ENCODE data around the gene BRF1.
"Not testable (repeated sequence)": the region's sequence is repeated elsewhere in the genome, so short reads cannot be mapped to it uniquely, and the experiment has no call there.

The BRF1 gene

GRCh38 chr14:105328070-105328677, 27.4 kb upstream of the BRF1 start:
- Mint-ChIP-seq H3K9me3 (no peaks in the 10 kb centered on the region), H3K36me3 (ENCODE audit: low read depth) (peaks cover 39% of the 10 kb centered on the region), H3K27ac (peak overlapping the region; percentile 7), H3K27me3 (no peaks in the 10 kb centered on the region), H3K4me3 (no peak overlapping the region), H3K4me1 (ENCODE audit: low read depth) (peaks cover 90% of the 10 kb centered on the region)
- intact Hi-C loops (cut with micrococcal nuclease) = no loop called here

DNA sequence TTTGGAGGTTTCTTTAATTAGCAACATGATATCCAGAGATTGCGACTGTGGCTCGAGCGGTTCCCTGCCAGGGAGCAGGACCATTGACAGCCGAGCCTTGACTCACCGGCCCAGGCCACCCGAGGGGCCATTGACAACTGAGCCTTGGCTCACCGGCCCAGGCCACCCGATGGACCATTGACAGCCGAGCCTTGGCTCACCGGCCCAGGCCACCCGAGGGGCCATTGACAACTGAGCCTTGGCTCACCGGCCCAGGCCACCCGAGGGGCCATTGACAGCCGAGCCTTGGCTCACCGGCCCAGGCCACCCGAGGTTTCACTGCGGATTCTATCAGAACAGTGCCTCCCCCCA, 26.9 kb upstream of the BRF1 start:
- H3K9me3 Mint-ChIP-seq; H3K27me3 Mint-ChIP-seq; intact Hi-C loops (cut with micrococcal nuclease); H3K27ac Mint-ChIP-seq; H3K4me3 Mint-ChIP-seq: not testable (repeated sequence)
- Mint-ChIP-seq H3K4me1 (ENCODE audit: low read depth) (peaks cover 90% of the 10 kb centered on the region), H3K36me3 (ENCODE audit: low read depth) (peaks cover 40% of the 10 kb centered on the region)

DNA sequence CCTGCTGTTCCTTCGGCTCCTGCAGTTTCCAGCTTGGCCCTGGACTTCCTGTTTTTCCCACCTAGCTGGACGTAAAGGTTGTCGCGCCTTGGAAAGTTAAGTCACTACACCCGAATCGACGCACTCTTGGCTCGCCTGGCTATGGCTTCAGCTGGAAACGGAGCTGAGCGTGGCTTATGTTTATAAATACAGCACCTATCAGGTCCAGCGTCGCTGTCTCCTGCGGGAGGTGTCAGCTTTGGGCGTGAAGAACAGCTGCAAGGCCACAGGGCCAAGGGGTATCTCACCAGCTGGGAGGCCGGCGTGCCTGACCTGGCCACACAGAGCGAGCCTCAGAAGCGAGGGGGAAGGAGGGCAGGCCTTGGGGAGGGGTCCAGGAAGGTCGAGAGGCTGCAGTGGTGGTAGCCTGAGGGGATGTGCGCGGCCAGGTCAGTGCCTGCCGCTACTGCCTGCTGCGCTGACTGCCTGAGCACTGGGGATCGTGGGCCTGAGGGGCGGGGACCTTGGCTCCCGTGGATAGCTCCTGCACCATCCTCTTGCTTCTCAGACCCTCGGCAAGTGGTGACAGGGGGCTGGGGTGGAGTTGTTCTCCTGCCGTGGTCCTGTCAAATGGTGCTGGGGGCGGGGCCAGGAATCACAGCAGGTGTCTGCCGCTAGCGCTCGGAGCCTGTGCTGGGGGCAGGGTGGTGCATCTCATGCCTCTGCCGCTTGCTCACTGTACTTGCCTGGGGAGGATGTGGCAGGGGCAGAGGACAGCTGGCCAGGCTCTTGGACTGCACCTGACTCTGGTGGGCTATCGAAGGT, 26.3 kb upstream of the BRF1 start:
- intact Hi-C loops (cut with micrococcal nuclease) = no loop called here
- Mint-ChIP-seq H3K36me3 (ENCODE audit: low read depth) (peaks cover 44% of the 10 kb centered on the region), H3K4me3 (no peak overlapping the region), H3K27ac (no peak overlapping the region), H3K27me3 (no peaks in the 10 kb centered on the region), H3K9me3 (no peaks in the 10 kb centered on the region), H3K4me1 (ENCODE audit: low read depth) (peaks cover 88% of the 10 kb centered on the region)

DNA sequence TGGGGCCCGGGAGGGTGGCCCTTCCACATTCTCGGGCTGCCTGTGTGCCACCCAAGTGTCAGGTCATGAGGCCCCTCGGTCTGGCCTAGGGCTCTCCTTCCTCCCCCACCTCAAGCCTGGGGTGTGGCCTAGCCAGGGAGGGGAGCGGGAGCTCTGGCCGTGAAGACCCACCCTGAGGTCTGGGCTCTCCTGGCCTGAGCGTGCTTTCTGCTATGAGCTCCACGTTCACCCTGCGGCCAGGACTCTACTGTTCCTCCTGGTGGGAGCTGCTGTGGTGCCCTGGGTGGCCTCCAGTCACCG, 25.7 kb upstream of the BRF1 start:
- Mint-ChIP-seq H3K27ac (no peak overlapping the region), H3K9me3 (no peaks in the 10 kb centered on the region), H3K27me3 (no peaks in the 10 kb centered on the region), H3K4me3 (no peak overlapping the region), H3K4me1 (ENCODE audit: low read depth) (peaks cover 83% of the 10 kb centered on the region), H3K36me3 (ENCODE audit: low read depth) (peaks cover 44% of the 10 kb centered on the region)
- intact Hi-C loops (cut with micrococcal nuclease) = no loop called here

DNA sequence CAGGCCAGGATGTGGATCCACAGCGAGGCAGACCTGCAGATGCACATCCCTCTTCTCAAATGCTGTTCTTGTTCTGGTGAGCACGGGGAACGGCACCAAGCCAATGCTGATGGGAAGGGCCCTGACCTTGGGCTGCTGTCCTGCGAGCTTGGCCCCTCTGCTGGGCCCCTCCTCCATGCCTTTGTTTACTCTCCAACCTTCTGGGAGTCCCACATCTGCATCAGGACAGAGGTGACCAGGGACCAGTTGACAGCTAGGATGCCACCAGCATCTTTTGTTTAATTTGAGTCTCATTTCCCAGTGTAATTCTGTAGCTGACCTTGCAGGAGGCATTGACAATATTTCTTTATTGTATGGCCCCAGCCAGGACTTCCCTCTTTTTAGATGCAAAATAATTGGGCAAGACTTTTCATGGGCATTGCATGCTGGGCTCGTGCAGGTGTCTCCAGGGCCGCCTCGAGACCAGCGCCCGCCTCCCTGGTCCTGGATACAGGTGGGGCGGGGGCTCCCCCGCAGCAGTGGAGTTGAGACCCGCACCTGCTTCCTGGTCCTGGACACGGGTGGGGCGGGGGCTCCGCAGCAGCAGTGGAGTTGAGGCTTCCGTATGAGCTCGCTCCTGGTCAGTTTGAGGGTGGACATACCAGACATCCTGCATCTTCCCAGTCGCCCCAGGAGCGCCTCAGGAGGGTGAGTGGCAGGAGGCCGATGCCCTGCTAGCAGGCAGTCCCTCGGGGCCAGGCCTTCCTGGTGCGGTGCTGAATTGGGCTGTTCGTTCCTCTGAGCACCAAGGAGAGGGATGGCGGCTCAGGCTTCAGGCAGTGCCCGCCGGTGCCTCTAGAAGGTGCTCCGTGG, 25.1 kb upstream of the BRF1 start:
- Mint-ChIP-seq H3K36me3 (ENCODE audit: low read depth) (peaks cover 44% of the 10 kb centered on the region), H3K9me3 (no peaks in the 10 kb centered on the region), H3K27ac (no peak overlapping the region), H3K27me3 (no peaks in the 10 kb centered on the region), H3K4me1 (ENCODE audit: low read depth) (peaks cover 77% of the 10 kb centered on the region), H3K4me3 (no peak overlapping the region)
- intact Hi-C loops (cut with micrococcal nuclease) = no loop called here

DNA sequence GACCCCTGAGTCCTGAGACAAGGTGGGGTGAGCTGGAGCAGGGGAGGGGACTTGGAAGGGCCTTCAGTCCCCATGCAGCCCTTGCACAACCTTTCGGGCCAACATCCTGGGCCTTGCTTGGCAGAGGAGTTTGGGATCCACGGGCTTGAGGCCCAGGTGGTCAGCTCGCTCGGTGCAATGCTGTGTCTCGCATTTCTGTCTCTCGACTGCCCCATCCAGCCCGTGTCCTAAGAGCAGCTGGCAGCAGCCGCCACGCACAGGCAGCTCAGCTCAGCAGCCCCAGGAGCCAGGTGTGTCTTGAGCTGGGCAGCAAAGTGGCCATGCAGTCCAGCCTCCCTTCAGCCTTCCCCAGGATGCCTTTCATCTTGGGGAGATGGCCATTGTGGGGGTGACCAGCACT, 24.5 kb upstream of the BRF1 start:
- intact Hi-C loops (cut with micrococcal nuclease) = no loop called here
- Mint-ChIP-seq H3K27ac (no peak overlapping the region), H3K4me1 (ENCODE audit: low read depth) (peaks cover 71% of the 10 kb centered on the region), H3K36me3 (ENCODE audit: low read depth) (peaks cover 44% of the 10 kb centered on the region), H3K9me3 (no peaks in the 10 kb centered on the region), H3K4me3 (no peak overlapping the region), H3K27me3 (no peaks in the 10 kb centered on the region)

- Mint-ChIP-seq H3K9me3 (no peaks in the 10 kb centered on the region), H3K4me3 (no peak overlapping the region), H3K36me3 (ENCODE audit: low read depth) (peaks cover 44% of the 10 kb centered on the region), H3K27ac (peak overlapping the region; percentile 50), H3K4me1 (ENCODE audit: low read depth) (peaks cover 66% of the 10 kb centered on the region), H3K27me3 (no peaks in the 10 kb centered on the region)
- intact Hi-C loops (cut with micrococcal nuclease) = no loop called here
These were observed 24.1 kb upstream of the BRF1 start for GRCh38 chr14:105324871-105325270.

DNA sequence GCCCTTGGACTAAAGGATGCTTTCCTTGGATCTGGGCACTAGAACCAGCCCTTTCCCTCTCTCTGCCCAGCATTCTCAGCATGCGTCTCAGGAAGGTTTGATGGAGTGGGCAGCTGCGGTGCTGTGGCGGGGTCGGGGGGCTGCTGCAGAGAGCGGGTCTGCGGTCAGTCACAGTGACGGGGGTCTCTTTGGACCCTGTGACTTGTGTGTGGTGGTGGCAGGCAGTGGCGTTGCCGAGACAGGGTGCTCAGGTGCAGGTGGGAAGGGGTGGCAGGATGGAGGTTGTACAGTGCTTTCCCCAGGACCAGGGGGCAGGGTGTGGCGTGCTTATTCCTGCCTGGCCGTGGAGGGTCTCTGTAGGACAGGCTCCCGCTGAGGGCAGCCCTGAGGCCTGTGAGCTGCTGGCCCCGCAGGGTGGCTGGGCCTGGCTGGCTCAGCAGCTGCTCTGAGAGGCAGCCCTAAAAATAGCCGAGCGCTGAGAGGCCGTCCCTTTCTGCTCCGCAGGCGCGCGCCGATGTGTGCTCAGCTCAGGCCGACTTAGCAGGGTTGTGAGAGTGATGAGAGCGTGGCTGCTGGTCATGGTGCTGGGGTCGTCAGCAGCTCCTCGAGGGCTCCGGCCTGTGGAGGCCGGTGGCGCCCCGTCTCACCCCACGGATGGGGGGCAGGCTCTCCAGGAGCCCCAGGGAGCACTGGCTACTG, 23.4 kb upstream of the BRF1 start:
- Mint-ChIP-seq H3K4me1 (ENCODE audit: low read depth) (peaks cover 65% of the 10 kb centered on the region), H3K4me3 (no peak overlapping the region), H3K36me3 (ENCODE audit: low read depth) (peaks cover 44% of the 10 kb centered on the region), H3K9me3 (no peaks in the 10 kb centered on the region), H3K27me3 (no peaks in the 10 kb centered on the region), H3K27ac (peak overlapping the region; percentile 50)
- intact Hi-C loops (cut with micrococcal nuclease) = no loop called here

GRCh38 chr14:105323663-105324062, 22.9 kb upstream of the BRF1 start:
- Mint-ChIP-seq H3K27me3 (no peaks in the 10 kb centered on the region), H3K36me3 (ENCODE audit: low read depth) (peaks cover 44% of the 10 kb centered on the region), H3K27ac (peak overlapping the region; percentile 50), H3K4me1 (ENCODE audit: low read depth) (peaks cover 59% of the 10 kb centered on the region), H3K4me3 (no peak overlapping the region), H3K9me3 (no peaks in the 10 kb centered on the region)
- intact Hi-C loops (cut with micrococcal nuclease) = no loop called here

DNA sequence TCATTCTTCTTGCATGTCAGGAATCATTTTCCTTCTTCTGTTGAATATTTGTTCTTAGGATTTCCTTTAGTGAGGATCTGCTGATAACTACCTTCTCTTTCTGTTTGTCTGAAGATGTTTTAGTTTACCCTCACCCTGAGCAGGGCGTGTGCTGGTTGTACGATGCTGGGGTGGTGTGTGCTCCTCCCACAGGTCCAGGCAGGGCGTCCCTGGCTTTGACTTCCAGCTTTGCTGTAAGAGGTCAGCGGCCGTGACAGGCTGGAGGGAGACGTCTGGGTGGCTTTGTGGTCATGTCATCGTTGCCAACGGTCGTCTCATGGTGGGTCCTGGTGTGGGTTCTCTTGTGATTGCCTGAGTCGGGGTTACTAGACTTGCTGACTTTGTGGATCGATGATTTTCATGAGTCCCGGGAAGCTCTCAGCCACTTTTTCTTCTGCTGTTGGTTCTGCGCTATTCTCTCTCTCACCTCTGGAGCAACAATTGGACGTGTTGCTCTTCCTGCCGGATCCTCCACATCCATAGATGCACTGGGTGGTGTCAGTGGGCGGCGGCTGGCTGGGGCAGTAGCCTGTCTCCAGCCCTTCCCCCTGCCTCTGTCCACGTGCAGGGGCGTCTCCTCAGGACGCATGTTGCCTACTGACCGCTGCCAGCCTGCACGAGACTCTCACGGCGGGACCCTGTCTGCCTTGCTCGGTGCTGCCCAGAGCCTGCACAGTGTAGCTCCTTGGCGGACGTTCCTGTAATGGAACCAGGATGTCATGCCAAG, 22.2 kb upstream of the BRF1 start:
- H3K4me3 Mint-ChIP-seq = no peak overlapping the region
- peaks cover 57% of the 10 kb centered on the region for H3K4me1 Mint-ChIP-seq (ENCODE audit: low read depth)
- peak overlapping the region; percentile 0 for H3K27ac Mint-ChIP-seq
- H3K36me3 Mint-ChIP-seq (ENCODE audit: low read depth) = peaks cover 38% of the 10 kb centered on the region
- H3K27me3 Mint-ChIP-seq = no peaks in the 10 kb centered on the region
- intact Hi-C loops (cut with micrococcal nuclease) = no loop called here
- no peaks in the 10 kb centered on the region for H3K9me3 Mint-ChIP-seq

- H3K27me3 Mint-ChIP-seq = no peaks in the 10 kb centered on the region
- no peaks in the 10 kb centered on the region for H3K9me3 Mint-ChIP-seq
- H3K4me3 Mint-ChIP-seq = peak overlapping the region; percentile 94
- intact Hi-C loops (cut with micrococcal nuclease) = no loop called here
- H3K4me1 Mint-ChIP-seq (ENCODE audit: low read depth) = peaks cover 50% of the 10 kb centered on the region
- peak overlapping the region; percentile 88 for H3K27ac Mint-ChIP-seq
- peaks cover 13% of the 10 kb centered on the region for H3K36me3 Mint-ChIP-seq (ENCODE audit: low read depth)
These were observed 16.7 kb upstream of the BRF1 start for GRCh38 chr14:105317546-105317945.

DNA sequence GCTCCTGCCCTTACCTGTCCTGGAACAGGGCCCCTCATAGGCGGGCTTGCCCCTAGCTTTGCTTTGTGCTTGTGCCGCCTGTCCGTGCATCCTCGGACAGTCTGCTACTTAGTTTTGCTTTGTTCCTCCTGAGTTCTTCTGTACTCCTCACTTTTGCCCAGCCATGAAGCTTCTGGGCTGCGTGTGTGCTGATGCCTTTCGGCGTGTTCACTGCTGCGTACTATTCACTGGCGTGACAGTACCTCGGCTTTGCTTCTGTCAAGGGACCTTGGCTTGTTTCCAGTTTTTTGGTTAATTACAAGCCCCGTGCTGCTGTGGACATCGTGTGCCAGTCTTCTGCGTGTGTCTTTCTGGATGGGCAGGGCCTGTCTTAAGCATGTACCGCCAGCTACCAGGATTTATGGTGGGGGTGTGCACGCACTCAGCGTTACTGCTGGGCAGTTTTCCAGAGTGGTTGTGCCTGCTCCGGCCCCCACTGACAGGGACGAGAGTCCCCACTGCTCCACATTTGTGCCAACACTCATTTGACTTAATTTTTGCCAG, 16.2 kb upstream of the BRF1 start:
- Mint-ChIP-seq H3K27ac (peak overlapping the region; percentile 88), H3K9me3 (no peaks in the 10 kb centered on the region), H3K4me1 (ENCODE audit: low read depth) (peaks cover 48% of the 10 kb centered on the region), H3K27me3 (no peaks in the 10 kb centered on the region), H3K36me3 (ENCODE audit: low read depth) (peaks cover 9% of the 10 kb centered on the region), H3K4me3 (peak overlapping the region; percentile 94)
- intact Hi-C loops (cut with micrococcal nuclease) = no loop called here

- peak overlapping the region; percentile 88 for H3K27ac Mint-ChIP-seq
- H3K4me3 Mint-ChIP-seq = peak overlapping the region; percentile 94
- H3K4me1 Mint-ChIP-seq (ENCODE audit: low read depth) = peaks cover 48% of the 10 kb centered on the region
- no peaks in the 10 kb centered on the region for H3K9me3 Mint-ChIP-seq
- peaks cover 9% of the 10 kb centered on the region for H3K36me3 Mint-ChIP-seq (ENCODE audit: low read depth)
- intact Hi-C loops (cut with micrococcal nuclease) = no loop called here
- H3K27me3 Mint-ChIP-seq = no peaks in the 10 kb centered on the region
These were observed 15.8 kb upstream of the BRF1 start for GRCh38 chr14:105316577-105316941.

Data from dendritic cell treated with granulocyte-macrophage colony-stimulating factor and Interleukin-4, amounts not matched to agents 40 ng/mL and 50 ng/mL, for 4 days (primary cell).